Colonic mucosa (tissue), 4 donors: ENCODE data around the gene CNNM4. TPM values are rescaled to one million over a fixed set of nuclear protein-coding genes. Genes with fewer than 3 reads are reported as not detected.
"Not testable (repeated sequence)": the region's sequence is repeated elsewhere in the genome, so short reads cannot be mapped to it uniquely, and the experiment has no call there.

Source experiments
- DNase-seq: peaks from one replicate; pipeline ENCODE4 v3.0.0-alpha.2; 2020
- H3K27ac ChIP-seq: fragments of 200-600 bp; one replicate; pipeline ENCODE4 v1.8.0; 2021
- H3K27me3 ChIP-seq: fragments of 200-600 bp; one replicate; pipeline ENCODE4 v1.8.0; 2021
- H3K36me3 ChIP-seq: fragments of 200-600 bp; one replicate; pipeline ENCODE4 v1.8.0; 2021
- H3K4me1 ChIP-seq: fragments of 200-600 bp; one replicate; pipeline ENCODE4 v1.8.0; 2021; ENCODE audit warnings: mild to moderate bottlenecking
- H3K4me3 ChIP-seq: fragments of 200-600 bp; one replicate; pipeline ENCODE4 v1.8.0; 2021
- H3K9ac ChIP-seq, 2 donors: one replicate each; pipeline ENCODE4 v1.7.0; 2013; ENCODE audit warnings: control low read depth in 2 of 2, low read depth in 2 of 2, low read length in 2 of 2
- H3K9me3 ChIP-seq: fragments of 200-600 bp; one replicate; pipeline ENCODE4 v1.8.0; 2021
- intact Hi-C: fragments of 100-400 bp; cut with DNase I; formaldehyde crosslinking; loops from one replicate; pipeline ENCODE4 v1.14.1; 2022
- total RNA-seq, 2 donors: library from RNA; stranded (reverse); fragmentation: NEBNext Ultra II Directional in 1 of 2; extraction: Animal tissue kit (Norgen Biotek cat#: 25700) in 1 of 2; gene quantifications; one replicate each; pipeline ENCODE4 v1.2.1, GENCODE V29; 2021
- TF ChIP-seq, protein P1 (sequence below): fragments of 200-600 bp; IDR thresholded peaks from one replicate; pipeline ENCODE4 v1.8.0; 2022; ENCODE audit warnings: antibody characterized with exemption, mild to moderate bottlenecking
- donor health status: healthy.
- donor health status: DM: no; HTN: no; CAD: no.
- donor health status: DM: no; HTN: no; CAD: no.

Gene CNNM4
- total RNA-seq, 2 donors from 2014 or later = 80.4 to 190 TPM

DNA sequence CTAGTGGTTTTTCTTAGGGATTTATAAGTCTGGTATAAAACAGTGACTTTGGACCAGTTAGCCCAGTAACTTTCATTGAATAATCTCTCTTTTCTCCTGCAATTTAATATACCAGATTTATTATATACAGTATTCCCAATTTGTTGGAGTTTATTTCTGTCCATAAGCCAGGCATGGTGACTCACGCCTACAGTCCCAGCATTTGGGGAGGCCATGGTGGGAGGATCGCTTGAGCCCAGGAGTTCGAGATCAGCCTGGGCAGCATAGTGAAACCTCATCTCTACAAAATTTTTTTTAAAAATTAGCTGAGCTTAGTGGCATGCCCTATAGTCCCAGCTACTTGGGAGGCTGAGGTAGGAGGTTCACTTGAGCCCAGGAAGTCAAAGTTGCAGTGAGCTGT is 26.7 kb downstream of the CNNM4 start:
- H3K9ac ChIP-seq = peak overlapping the region in 1 of 2 donors; percentile 46

GRCh38 chr2:96788442-96789244 is 27.9 kb downstream of the CNNM4 start:
- TF ChIP-seq, protein P1, sequence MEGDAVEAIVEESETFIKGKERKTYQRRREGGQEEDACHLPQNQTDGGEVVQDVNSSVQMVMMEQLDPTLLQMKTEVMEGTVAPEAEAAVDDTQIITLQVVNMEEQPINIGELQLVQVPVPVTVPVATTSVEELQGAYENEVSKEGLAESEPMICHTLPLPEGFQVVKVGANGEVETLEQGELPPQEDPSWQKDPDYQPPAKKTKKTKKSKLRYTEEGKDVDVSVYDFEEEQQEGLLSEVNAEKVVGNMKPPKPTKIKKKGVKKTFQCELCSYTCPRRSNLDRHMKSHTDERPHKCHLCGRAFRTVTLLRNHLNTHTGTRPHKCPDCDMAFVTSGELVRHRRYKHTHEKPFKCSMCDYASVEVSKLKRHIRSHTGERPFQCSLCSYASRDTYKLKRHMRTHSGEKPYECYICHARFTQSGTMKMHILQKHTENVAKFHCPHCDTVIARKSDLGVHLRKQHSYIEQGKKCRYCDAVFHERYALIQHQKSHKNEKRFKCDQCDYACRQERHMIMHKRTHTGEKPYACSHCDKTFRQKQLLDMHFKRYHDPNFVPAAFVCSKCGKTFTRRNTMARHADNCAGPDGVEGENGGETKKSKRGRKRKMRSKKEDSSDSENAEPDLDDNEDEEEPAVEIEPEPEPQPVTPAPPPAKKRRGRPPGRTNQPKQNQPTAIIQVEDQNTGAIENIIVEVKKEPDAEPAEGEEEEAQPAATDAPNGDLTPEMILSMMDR = no peak
- intact Hi-C loops = no loop called here
- H3K36me3 ChIP-seq = no peaks in the 10 kb centered on the region
- H3K9me3 ChIP-seq = no peaks in the 10 kb centered on the region
- peak; percentile 91 for DNase-seq
- H3K27me3 ChIP-seq = no peaks in the 10 kb centered on the region
- H3K4me3 ChIP-seq = peak overlapping the region; percentile 9
- peak overlapping the region; percentile 90 for H3K27ac ChIP-seq
- peak overlapping the region; percentile 51 to 92 for H3K9ac ChIP-seq
- H3K4me1 ChIP-seq = peaks cover 20% of the 10 kb centered on the region

More for the DNA sequence above, 26.7 kb downstream of the CNNM4 start:
- intact Hi-C loops = no loop called here
- peak overlapping the region; percentile 90 for H3K27ac ChIP-seq
- H3K9me3 ChIP-seq = no peaks in the 10 kb centered on the region
- no peaks in the 10 kb centered on the region for H3K36me3 ChIP-seq
- H3K4me3 ChIP-seq = no peak overlapping the region
- TF ChIP-seq, protein P1 = no peak
- H3K4me1 ChIP-seq = peaks cover 20% of the 10 kb centered on the region
- no peaks in the 10 kb centered on the region for H3K27me3 ChIP-seq
- no peak for DNase-seq

GRCh38 chr2:96789245-96789617 is 28.5 kb downstream of the CNNM4 start:
- peak overlapping the region; percentile 90 for H3K27ac ChIP-seq
- peak overlapping the region in 1 of 2 donors; percentile 92 for H3K9ac ChIP-seq
- H3K4me3 ChIP-seq = peak overlapping the region; percentile 9
- no peaks in the 10 kb centered on the region for H3K36me3 ChIP-seq
- no peaks in the 10 kb centered on the region for H3K27me3 ChIP-seq
- intact Hi-C loops = no loop called here
- TF ChIP-seq, protein P1 = no peak
- no peak for DNase-seq
- H3K9me3 ChIP-seq = no peaks in the 10 kb centered on the region
- H3K4me1 ChIP-seq = peaks cover 20% of the 10 kb centered on the region

GRCh38 chr2:96792772-96793749 is 32.4 kb downstream of the CNNM4 start:
- DNase-seq = no peak
- intact Hi-C loops = no loop called here
- no peaks in the 10 kb centered on the region for H3K36me3 ChIP-seq

DNA sequence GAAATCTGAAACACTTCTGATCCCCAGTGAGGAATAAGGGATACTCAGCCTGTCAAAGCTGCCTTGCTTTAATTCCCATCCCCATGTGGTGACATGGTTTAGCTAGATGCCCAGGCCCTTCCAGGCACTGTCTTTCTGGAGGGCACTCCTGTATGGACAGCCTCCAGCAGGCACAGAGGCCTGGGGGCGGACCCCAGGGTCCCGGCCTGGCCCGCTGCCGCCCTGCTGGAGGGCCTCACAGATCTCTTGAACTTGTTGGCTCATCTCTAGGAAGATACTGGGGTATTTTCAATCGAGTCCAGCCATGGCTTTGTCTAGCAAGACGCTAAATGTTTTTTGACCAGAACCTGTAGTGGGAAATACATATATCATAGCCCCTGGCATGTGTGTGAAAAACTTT is 34.4 kb downstream of the CNNM4 start:
- no peak for DNase-seq

More at GRCh38 chr2:96792772-96793749, 32.4 kb downstream of the CNNM4 start:
- TF ChIP-seq, protein P1 = no peak
- Histone ChIP-seq H3K9ac (no peak overlapping the region), H3K4me3 (no peak overlapping the region), H3K4me1 (no peaks in the 10 kb centered on the region), H3K27ac (no peak overlapping the region), H3K9me3 (no peaks in the 10 kb centered on the region), H3K27me3 (no peaks in the 10 kb centered on the region)

DNA sequence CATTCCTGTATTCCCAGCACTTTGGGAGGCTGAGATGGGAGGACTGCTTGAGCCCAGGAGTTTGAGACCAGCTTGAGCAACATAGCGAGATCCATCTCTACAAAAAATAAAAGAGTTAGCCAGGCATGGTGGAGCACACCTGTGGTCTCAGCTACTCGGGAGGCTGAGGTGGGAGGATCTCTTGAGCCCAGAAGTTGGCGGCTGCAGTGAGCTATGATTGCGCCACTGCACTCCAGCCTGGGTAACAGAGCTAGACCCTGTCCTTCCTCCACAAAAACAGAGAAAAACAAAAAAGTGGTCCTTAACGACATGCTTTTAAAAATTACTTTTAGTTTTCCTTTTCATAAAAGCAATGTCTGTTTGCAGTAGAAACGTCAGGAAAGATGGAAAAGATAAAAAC is 35.8 kb downstream of the CNNM4 start:
- H3K9me3 ChIP-seq, H3K4me1 ChIP-seq, intact Hi-C loops, DNase-seq, H3K27me3 ChIP-seq, H3K9ac ChIP-seq, H3K36me3 ChIP-seq, H3K4me3 ChIP-seq, H3K27ac ChIP-seq: not testable (repeated sequence)

More for the DNA sequence above, 34.4 kb downstream of the CNNM4 start:
- H3K36me3 ChIP-seq = no peaks in the 10 kb centered on the region
- no peak overlapping the region for H3K4me3 ChIP-seq
- H3K9me3 ChIP-seq = no peaks in the 10 kb centered on the region
- intact Hi-C loops = no loop called here
- H3K27me3 ChIP-seq = no peaks in the 10 kb centered on the region
- H3K9ac ChIP-seq = no peak overlapping the region
- no peaks in the 10 kb centered on the region for H3K4me1 ChIP-seq
- no peak overlapping the region for H3K27ac ChIP-seq
- TF ChIP-seq, protein P1 = no peak
